ENCODE measurements around the gene PNPLA2.

Gene PNPLA2

GRCh38 chr11:816433-816779 lies 2.3 kb upstream of the PNPLA2 start:
- DNase-seq (ENCODE audit: low read depth, low spot score), result no peak
- H3K27me3 ChIP-seq (ENCODE audit: insufficient read depth, insufficient read length), result peaks cover 10% of the 10 kb centered on the region
- peaks cover 30% of the 10 kb centered on the region for H3K4me1 ChIP-seq (ENCODE audit: insufficient read depth, insufficient read length)
- no peak overlapping the region for H3K4me3 ChIP-seq (ENCODE audit: insufficient read length, low read depth)
- H3K36me3 ChIP-seq (ENCODE audit: insufficient read depth, insufficient read length, low read length), result peaks cover 48% of the 10 kb centered on the region
- no peaks in the 10 kb centered on the region for H3K9me3 ChIP-seq (ENCODE audit: insufficient read depth, low read length)
- H3K9ac ChIP-seq (ENCODE audit: insufficient read length, low read depth), result no peak overlapping the region
- TF ChIP-seq SUZ12 (IDR thresholded peaks at IDR 0.05; ENCODE audit: extremely low read depth, insufficient read depth, insufficient read length) (no peak), ZNF274 (IDR thresholded peaks at IDR 0.05; ENCODE audit: low read depth, low read length) (no peak), YY1 (IDR thresholded peaks at IDR 0.05; ENCODE audit: insufficient read depth, insufficient read length) (no peak)

- no peaks in the 10 kb centered on the region for H3K9me3 ChIP-seq (ENCODE audit: insufficient read depth, low read length)
- TF ChIP-seq ZNF274 (IDR thresholded peaks at IDR 0.05; ENCODE audit: low read depth, low read length), result no peak
- no peak for TF ChIP-seq SUZ12 (IDR thresholded peaks at IDR 0.05; ENCODE audit: extremely low read depth, insufficient read depth, insufficient read length)
- no peak for TF ChIP-seq YY1 (IDR thresholded peaks at IDR 0.05; ENCODE audit: insufficient read depth, insufficient read length)
- H3K9ac ChIP-seq (ENCODE audit: insufficient read length, low read depth), result peak overlapping the region; percentile 91
- peak overlapping the region; percentile 95 for H3K4me3 ChIP-seq (ENCODE audit: insufficient read length, low read depth)
- peaks cover 10% of the 10 kb centered on the region for H3K27me3 ChIP-seq (ENCODE audit: insufficient read depth, insufficient read length)
- peaks cover 39% of the 10 kb centered on the region for H3K36me3 ChIP-seq (ENCODE audit: insufficient read depth, insufficient read length, low read length)
- DNase-seq (ENCODE audit: low read depth, low spot score), result no peak
- H3K4me1 ChIP-seq (ENCODE audit: insufficient read depth, insufficient read length), result peaks cover 21% of the 10 kb centered on the region
Observed at GRCh38 chr11:819129-819931, 616 bp downstream of the PNPLA2 start.

GRCh38 chr11:819943-820649 lies 1.4 kb downstream of the PNPLA2 start:
- H3K4me3 ChIP-seq (ENCODE audit: insufficient read length, low read depth), result peak overlapping the region; percentile 95
- peaks cover 11% of the 10 kb centered on the region for H3K27me3 ChIP-seq (ENCODE audit: insufficient read depth, insufficient read length)
- peaks cover 23% of the 10 kb centered on the region for H3K4me1 ChIP-seq (ENCODE audit: insufficient read depth, insufficient read length)
- DNase-seq (ENCODE audit: low read depth, low spot score), result no peak
- peaks cover 41% of the 10 kb centered on the region for H3K36me3 ChIP-seq (ENCODE audit: insufficient read depth, insufficient read length, low read length)
- TF ChIP-seq YY1 (IDR thresholded peaks at IDR 0.05; ENCODE audit: insufficient read depth, insufficient read length) (no peak), ZNF274 (IDR thresholded peaks at IDR 0.05; ENCODE audit: low read depth, low read length) (no peak), SUZ12 (IDR thresholded peaks at IDR 0.05; ENCODE audit: extremely low read depth, insufficient read depth, insufficient read length) (no peak)
- H3K9ac ChIP-seq (ENCODE audit: insufficient read length, low read depth), result peak overlapping the region; percentile 91
- no peaks in the 10 kb centered on the region for H3K9me3 ChIP-seq (ENCODE audit: insufficient read depth, low read length)

- peaks cover 26% of the 10 kb centered on the region for H3K4me1 ChIP-seq (ENCODE audit: insufficient read depth, insufficient read length)
- H3K9ac ChIP-seq (ENCODE audit: insufficient read length, low read depth), result peak overlapping the region; percentile 84
- no peak for DNase-seq (ENCODE audit: low read depth, low spot score)
- peaks cover 18% of the 10 kb centered on the region for H3K27me3 ChIP-seq (ENCODE audit: insufficient read depth, insufficient read length)
- TF ChIP-seq ZNF274 (IDR thresholded peaks at IDR 0.05; ENCODE audit: low read depth, low read length) (no peak), SUZ12 (IDR thresholded peaks at IDR 0.05; ENCODE audit: extremely low read depth, insufficient read depth, insufficient read length) (no peak), YY1 (IDR thresholded peaks at IDR 0.05; ENCODE audit: insufficient read depth, insufficient read length) (no peak)
- no peaks in the 10 kb centered on the region for H3K9me3 ChIP-seq (ENCODE audit: insufficient read depth, low read length)
- peak overlapping the region; percentile 95 for H3K4me3 ChIP-seq (ENCODE audit: insufficient read length, low read depth)
- peaks cover 41% of the 10 kb centered on the region for H3K36me3 ChIP-seq (ENCODE audit: insufficient read depth, insufficient read length, low read length)
Observed at GRCh38 chr11:820655-821511, 2.2 kb downstream of the PNPLA2 start.

GRCh38 chr11:821512-822371 lies 3.0 kb downstream of the PNPLA2 start:
- DNase-seq (ENCODE audit: low read depth, low spot score), result no peak
- Histone ChIP-seq H3K9ac (ENCODE audit: insufficient read length, low read depth) (no peak overlapping the region), H3K4me1 (ENCODE audit: insufficient read depth, insufficient read length) (peaks cover 26% of the 10 kb centered on the region), H3K36me3 (ENCODE audit: insufficient read depth, insufficient read length, low read length) (peaks cover 39% of the 10 kb centered on the region), H3K4me3 (ENCODE audit: insufficient read length, low read depth) (no peak overlapping the region), H3K9me3 (ENCODE audit: insufficient read depth, low read length) (no peaks in the 10 kb centered on the region), H3K27me3 (ENCODE audit: insufficient read depth, insufficient read length) (peaks cover 26% of the 10 kb centered on the region)
- TF ChIP-seq YY1 (IDR thresholded peaks at IDR 0.05; ENCODE audit: insufficient read depth, insufficient read length) (no peak), ZNF274 (IDR thresholded peaks at IDR 0.05; ENCODE audit: low read depth, low read length) (no peak), SUZ12 (IDR thresholded peaks at IDR 0.05; ENCODE audit: extremely low read depth, insufficient read depth, insufficient read length) (no peak)

- H3K27me3 ChIP-seq (ENCODE audit: insufficient read depth, insufficient read length), result peaks cover 46% of the 10 kb centered on the region
- TF ChIP-seq SUZ12 (IDR thresholded peaks at IDR 0.05; ENCODE audit: extremely low read depth, insufficient read depth, insufficient read length) (no peak), YY1 (IDR thresholded peaks at IDR 0.05; ENCODE audit: insufficient read depth, insufficient read length) (no peak), ZNF274 (IDR thresholded peaks at IDR 0.05; ENCODE audit: low read depth, low read length) (no peak)
- no peak for DNase-seq (ENCODE audit: low read depth, low spot score)
- H3K9ac ChIP-seq (ENCODE audit: insufficient read length, low read depth), result no peak overlapping the region
- H3K36me3 ChIP-seq (ENCODE audit: insufficient read depth, insufficient read length, low read length), result peaks cover 39% of the 10 kb centered on the region
- H3K9me3 ChIP-seq (ENCODE audit: insufficient read depth, low read length), result no peaks in the 10 kb centered on the region
- peaks cover 36% of the 10 kb centered on the region for H3K4me1 ChIP-seq (ENCODE audit: insufficient read depth, insufficient read length)
- no peak overlapping the region for H3K4me3 ChIP-seq (ENCODE audit: insufficient read length, low read depth)
Observed at GRCh38 chr11:823441-824291, 5.0 kb downstream of the PNPLA2 start.

All from NT2/D1 (cell line).